Measurements from ENCODE around the gene MMP17. TPM values are rescaled to one million over a fixed set of nuclear protein-coding genes. Genes with fewer than 3 reads are reported as not detected.

The MMP17 gene
- total and polyA plus RNA-seq, 10 of the 15 experiments (the other 5 are each of a cell fraction or from before 2014, with no cell fraction given) = 0.11 to 0.28 (median 0.23) TPM; not detected in 7

- no peak for TF ChIP-seq PRDM15 (CRISPR knock-in tag; IDR thresholded peaks at IDR 0.05)
- no peak for TF ChIP-seq NR2F1 (conservative IDR thresholded peaks at IDR 0.05)
Measured at GRCh38 chr12:131805421-131805820, 22.8 kb upstream of the MMP17 start (continued).

- no TSS peak for BruUV-seq (replicated peaks)
- ChIA-PET CTCF (no interaction called here), POLR2A (no interaction called here), SMC1A (ENCODE audit: uncharacterized antibody, unreplicated experiment) (no interaction called here), RAD21 (ENCODE audit: unreplicated experiment) (no interaction called here)
- intact Hi-C loops (cut with micrococcal nuclease; ENCODE audit: unreplicated experiment) = no loop called here
- no peak overlapping the region for H3K4me2 ChIP-seq (ENCODE audit: control insufficient read depth, insufficient read depth)
- H3K27me3 ChIP-seq (replicated peaks in 1 of 2; ENCODE audit: control insufficient read depth in 2 of 2, insufficient read depth in 2 of 2, low read length in 1 of 2) = no peaks in the 10 kb centered on the region
- no peaks in the 10 kb centered on the region for H3K79me2 ChIP-seq (ENCODE audit: control insufficient read depth, insufficient read depth, low read length)
- no peak for ATAC-seq
- 53% methylated on average over 7 of the region's 7 CpGs for WGBS (ENCODE audit: insufficient coverage, insufficient replicate concordance, low lambda C conversion rate, missing lambda C conversion rate)
- no peak overlapping the region for H2AFZ ChIP-seq (ENCODE audit: control insufficient read depth, low read depth, low read length)
- H3K4me3 ChIP-seq = no peak overlapping the region
- H3K9ac ChIP-seq (ENCODE audit: control insufficient read depth, insufficient read depth, low read length) = no peak overlapping the region
- no peak overlapping the region for H3K27ac ChIP-seq (ENCODE audit: control insufficient read depth, insufficient read depth)
- no peak for FAIRE-seq
- peaks cover under 1% of the 10 kb centered on the region; the same call in 1 of the 3 replicates for H3K9me3 ChIP-seq (replicated peaks; ENCODE audit: control insufficient read depth, insufficient read depth, low read length)
- no peaks in the 10 kb centered on the region; a peak in 1 of 4 replicates for H3K36me3 ChIP-seq (ENCODE audit: control insufficient read depth in 2 of 2, insufficient read depth in 2 of 2, low read length in 1 of 2)
- DNase-seq (ENCODE audit: low read depth, low spot score) = no peak
- in situ Hi-C loops (cut with MboI) = no loop called here
- H3K4me1 ChIP-seq (ENCODE audit: control insufficient read depth, insufficient read depth, low read length) = no peaks in the 10 kb centered on the region
- no peaks in the 10 kb centered on the region for H4K20me1 ChIP-seq (ENCODE audit: control insufficient read depth, insufficient read depth)
- no peak for TF ChIP-seq IRF3 (IDR thresholded peaks at IDR 0.05)
- TF ChIP-seq CBX5 (IDR thresholded peaks at IDR 0.05; ENCODE audit: low read depth) = no peak
- no peak for TF ChIP-seq BHLHE40 (IDR thresholded peaks at IDR 0.05; ENCODE audit: borderline replicate concordance in 1 of 2, low read depth in 2 of 2, low read length in 1 of 2)
- no peak for TF ChIP-seq SP1 (IDR thresholded peaks at IDR 0.05; ENCODE audit: low read depth, low read length)
- no peak for TF ChIP-seq ZBTB11 (CRISPR knock-in tag; IDR thresholded peaks at IDR 0.05)
- no peak for TF ChIP-seq ZBTB4 (CRISPR knock-in tag; IDR thresholded peaks at IDR 0.05)
- TF ChIP-seq MTA2 (IDR thresholded peaks at IDR 0.05; ENCODE audit: low read depth) = no peak
- TF ChIP-seq WRNIP1 (IDR thresholded peaks at IDR 0.05; ENCODE audit: borderline replicate concordance, low read depth, low read length) = no peak
Measured at GRCh38 chr12:131806674-131807073, 21.5 kb upstream of the MMP17 start.

All from GM12878 (cell line).